T-cell (primary cell): Measurements from ENCODE around the gene CLSTN3. TPM values are rescaled to one million over a fixed set of nuclear protein-coding genes. Genes with fewer than 3 reads are reported as not detected.
"Not testable (repeated sequence)": the region's sequence is repeated elsewhere in the genome, so short reads cannot be mapped to it uniquely, and the experiment has no call there.

Experiments
- ATAC-seq, 4 experiments: fragments of 200-7000 bp in 3 of 4; fragments of 150-1000 bp in 1 of 4; cut with Tn5 transposase; replicated peaks in 1 of 4; 1 replicate in 3 of 4; 2 replicates in 1 of 4; pipeline ENCODE4 v1.10.0; 2021; ENCODE audit warnings: moderate library complexity in 3 of 4, mild to moderate bottlenecking in 2 of 4, moderate number of reproducible peaks in 1 of 4
- CTCF ChIA-PET, 2 donors: fragments of 300-600 bp; sonication (Branson Sonifier 250); formaldehyde crosslinking; loops; one replicate each; lab custom pipeline; 2022; ENCODE audit warnings: antibody characterized with exemption in 2 of 2; lab: Charles Lee
- POLR2A ChIA-PET, 2 donors: fragments of 300-600 bp; sonication (Branson Sonifier 250); formaldehyde crosslinking; loops; one replicate each; lab custom pipeline; 2022; ENCODE audit warnings: antibody characterized with exemption in 2 of 2; lab: Charles Lee
- DNase-seq, 35 experiments: peaks; one replicate each; pipeline versions ENCODE4 v3.0.0 to v3.0.0-alpha.2; 2013 to 2023
- H3K27ac ChIP-seq: one replicate; pipeline ENCODE4 v1.5.1; 2013; ENCODE audit warnings: low read length
- H3K27me3 ChIP-seq, 2 experiments: replicated peaks in 1 of 2; 1 replicate in 1 of 2; 2 replicates in 1 of 2; pipeline versions ENCODE4 v1.6.1 to v1.7.0; 2013; ENCODE audit warnings: low read length in 1 of 2, mixed read lengths in 1 of 2; ENCODE audit not compliant: control insufficient read depth in 2 of 2, insufficient read depth in 2 of 2; ENCODE audit errors: extremely low read depth in 1 of 2
- H3K36me3 ChIP-seq, 2 donors: 1 replicate in 1 of 2; 2 replicates in 1 of 2; pipeline versions ENCODE4 v1.6.1 to v1.7.0; 2013; ENCODE audit warnings: low read length in 1 of 2; ENCODE audit not compliant: control insufficient read depth in 2 of 2, insufficient read depth in 1 of 2; ENCODE audit errors: extremely low read depth in 1 of 2
- H3K4me1 ChIP-seq, 2 experiments: 1 replicate in 1 of 2; 2 replicates in 1 of 2; pipeline versions ENCODE4 v1.6.1 to v1.7.0; 2013; ENCODE audit warnings: low read length in 2 of 2, mixed read lengths in 1 of 2; ENCODE audit not compliant: insufficient read depth in 2 of 2, control insufficient read depth in 1 of 2; ENCODE audit errors: extremely low read depth in 1 of 2
- H3K4me3 ChIP-seq, 2 donors: 1 replicate in 1 of 2; 2 replicates in 1 of 2; pipeline versions ENCODE4 v1.5.1 to v1.7.0; 2013; ENCODE audit warnings: mild to moderate bottlenecking in 2 of 2, low read length in 1 of 2, moderate library complexity in 1 of 2; ENCODE audit not compliant: control insufficient read depth in 1 of 2; ENCODE audit errors: extremely low read depth in 1 of 2
- H3K9me3 ChIP-seq: 2 replicates; pipeline ENCODE4 v1.7.0; 2013
- H3K27ac Mint-ChIP-seq, 2 donors: one replicate each; pipeline ENCODE4 v1.8.0; 2020 to 2021; ENCODE audit warnings: mild to moderate bottlenecking in 2 of 2, mixed read lengths in 2 of 2
- H3K27me3 Mint-ChIP-seq, 2 donors: one replicate each; pipeline ENCODE4 v1.8.0; 2021 to 2022; ENCODE audit warnings: mixed read lengths in 2 of 2
- H3K36me3 Mint-ChIP-seq: one replicate; pipeline ENCODE4 v1.8.0; 2021; ENCODE audit warnings: mixed read lengths
- H3K4me1 Mint-ChIP-seq, 3 donors: one replicate each; pipeline ENCODE4 v1.8.0; 2020 to 2022; ENCODE audit warnings: mixed read lengths in 3 of 3, mild to moderate bottlenecking in 1 of 3
- H3K4me3 Mint-ChIP-seq, 3 donors: one replicate each; pipeline ENCODE4 v1.8.0; 2020 to 2022; ENCODE audit warnings: mild to moderate bottlenecking in 3 of 3, mixed read lengths in 3 of 3, moderate library complexity in 3 of 3
- H3K9me3 Mint-ChIP-seq, 3 donors: one replicate each; pipeline ENCODE4 v1.8.0; 2020 to 2022; ENCODE audit warnings: mixed read lengths in 3 of 3
- WGBS: methylation state at CpG from one replicate; pipeline ENCODE4 v1.1.5; 2013; ENCODE audit warnings: missing lambda C conversion rate; ENCODE audit not compliant: insufficient coverage; 5-methylcytosine and 5-hydroxymethylcytosine counted together
- total RNA-seq, 35 experiments: library from RNA in 6 of 35; stranded (reverse) in 6 of 35; fragments of 120-200 nt in 1 of 35; gene quantifications; one replicate each; pipeline versions ENCODE4 v1.2.1 to v1.2.4 and lab custom pipeline; 2013 to 2026

Gene CLSTN3
- total RNA-seq, 5 donors from 2014 or later (not counting 1 experiment from before 2014, with no cell fraction given), result 29.0 to 50.0 (median 41.5) TPM

- Mint-ChIP-seq H3K4me3 (no peak overlapping the region), H3K27me3 (peaks cover 21 to 28% of the 10 kb centered on the region in 2 donors), H3K4me1 (no peaks in the 10 kb centered on the region), H3K27ac (no peak overlapping the region), H3K9me3 (peaks cover 4 to 40% (median 15%) of the 10 kb centered on the region in 3 donors), H3K36me3 (peaks cover 6% of the 10 kb centered on the region)
- H3K27me3 ChIP-seq, result peaks cover 0 to 3% of the 10 kb centered on the region in 2 experiments
- H3K9me3 ChIP-seq, result peaks cover 3% of the 10 kb centered on the region
- WGBS, result no CpG with 5 or more reads among the region's 1 CpG
- H3K27ac ChIP-seq, result no peak overlapping the region
- no peaks in the 10 kb centered on the region for H3K36me3 ChIP-seq
- no peak overlapping the region for H3K4me3 ChIP-seq
- CTCF ChIA-PET, result no interaction called here
- ATAC-seq (no peak), DNase-seq (no peak)
- POLR2A ChIA-PET, result no interaction called here
- no peaks in the 10 kb centered on the region for H3K4me1 ChIP-seq
Measured at GRCh38 chr12:7171854-7172253, 41.7 kb downstream of the CLSTN3 start.

GRCh38 chr12:7175493-7175892 lies 45.3 kb downstream of the CLSTN3 start:
- CTCF ChIA-PET, result no interaction called here
- H3K36me3 Mint-ChIP-seq, result no peaks in the 10 kb centered on the region
- DNase-seq, result no peak

GRCh38 chr12:7176595-7176994 lies 46.4 kb downstream of the CLSTN3 start:
- ATAC-seq (no peak), DNase-seq (no peak)
- H3K27ac Mint-ChIP-seq, result no peak overlapping the region
- H3K27me3 ChIP-seq, result peaks cover 0 to 14% of the 10 kb centered on the region in 2 experiments
- H3K9me3 Mint-ChIP-seq, result peaks cover 0 to 7% (median 5%) of the 10 kb centered on the region in 3 donors
- H3K27ac ChIP-seq, result no peak overlapping the region
- no CpG with 5 or more reads among the region's 2 CpGs for WGBS
- no peaks in the 10 kb centered on the region for H3K4me1 Mint-ChIP-seq
- H3K36me3 ChIP-seq, result no peaks in the 10 kb centered on the region
- no peaks in the 10 kb centered on the region for H3K4me1 ChIP-seq
- POLR2A ChIA-PET, result no interaction called here
- H3K27me3 Mint-ChIP-seq, result peaks cover 33 to 45% of the 10 kb centered on the region in 2 donors
- CTCF ChIA-PET, result no interaction called here
- no peak overlapping the region for H3K4me3 Mint-ChIP-seq
- no peaks in the 10 kb centered on the region for H3K36me3 Mint-ChIP-seq
- H3K9me3 ChIP-seq, result peaks cover 3% of the 10 kb centered on the region
- no peak overlapping the region for H3K4me3 ChIP-seq

More at GRCh38 chr12:7175493-7175892, 45.3 kb downstream of the CLSTN3 start:
- Histone ChIP-seq H3K27ac (no peak overlapping the region), H3K9me3 (peaks cover 3% of the 10 kb centered on the region), H3K36me3 (no peaks in the 10 kb centered on the region), H3K27me3 (peaks cover 0 to 8% of the 10 kb centered on the region in 2 experiments), H3K4me3 (no peak overlapping the region), H3K4me1 (no peaks in the 10 kb centered on the region)
- no peak overlapping the region for H3K27ac Mint-ChIP-seq
- H3K9me3 Mint-ChIP-seq, result peaks cover 2 to 16% (median 9%) of the 10 kb centered on the region in 3 donors
- ATAC-seq, result no peak
- H3K27me3 Mint-ChIP-seq, result peaks cover 30 to 42% of the 10 kb centered on the region in 2 donors
- POLR2A ChIA-PET, result no interaction called here
- no peak overlapping the region for H3K4me3 Mint-ChIP-seq
- no peaks in the 10 kb centered on the region for H3K4me1 Mint-ChIP-seq

GRCh38 chr12:7178481-7178880 lies 48.3 kb downstream of the CLSTN3 start:
- Mint-ChIP-seq H3K27ac (no peak overlapping the region), H3K4me3 (no peak overlapping the region), H3K4me1 (no peaks in the 10 kb centered on the region), H3K9me3 (peaks cover 0 to 2% (median 0%) of the 10 kb centered on the region in 3 donors), H3K27me3 (peaks cover 40 to 53% of the 10 kb centered on the region in 2 donors), H3K36me3 (no peaks in the 10 kb centered on the region)
- WGBS, result 94% methylated on average over 2 of the region's 2 CpGs
- ATAC-seq, result no peak
- peaks cover 3% of the 10 kb centered on the region for H3K9me3 ChIP-seq
- peaks cover 0 to 12% of the 10 kb centered on the region in 2 experiments for H3K27me3 ChIP-seq
- H3K36me3 ChIP-seq, result no peaks in the 10 kb centered on the region
- no peak for DNase-seq
- no peak overlapping the region for H3K4me3 ChIP-seq
- POLR2A ChIA-PET, result no interaction called here
- H3K4me1 ChIP-seq, result no peaks in the 10 kb centered on the region
- H3K27ac ChIP-seq, result no peak overlapping the region
- CTCF ChIA-PET, result interaction anchor here in 1 of 2 donors (0.6 kb wide), 1 partner anchor 15 kb away, joined by 5 read pairs; no protein-coding TSS in a partner anchor

- H3K4me3 Mint-ChIP-seq, result no peak overlapping the region
- peaks cover 32 to 39% of the 10 kb centered on the region in 2 donors for H3K27me3 Mint-ChIP-seq
- ChIA-PET POLR2A (interaction anchor here (0.5 to 1.0 kb wide), 4 partner anchors 35 to 319 kb away, joined by 3 to 7 read pairs (median 4); no protein-coding TSS in a partner anchor), CTCF (interaction anchor here in 1 of 2 donors (0.6 kb wide), 1 partner anchor 35 kb away, joined by 3 read pairs; no protein-coding TSS in a partner anchor)
- DNase-seq, result no peak
- Histone ChIP-seq H3K36me3 (no peaks in the 10 kb centered on the region), H3K4me3 (no peak overlapping the region), H3K27ac (no peak overlapping the region), H3K9me3 (peaks cover 3% of the 10 kb centered on the region), H3K27me3 (peaks cover 0 to 12% of the 10 kb centered on the region in 2 experiments), H3K4me1 (no peaks in the 10 kb centered on the region)
- peaks cover 0 to 2% (median 0%) of the 10 kb centered on the region in 3 donors for H3K9me3 Mint-ChIP-seq
- no peaks in the 10 kb centered on the region for H3K4me1 Mint-ChIP-seq
- no peaks in the 10 kb centered on the region for H3K36me3 Mint-ChIP-seq
- no peak overlapping the region for H3K27ac Mint-ChIP-seq
- WGBS, result 56% methylated on average over 1 of the region's 1 CpG
- ATAC-seq, result no peak
Measured at GRCh38 chr12:7180685-7181084, 50.5 kb downstream of the CLSTN3 start.

- H3K4me1 ChIP-seq, result peaks cover 7 to 24% of the 10 kb centered on the region in 2 experiments
- not testable (repeated sequence) for ATAC-seq, DNase-seq, H3K27ac ChIP-seq, H3K9me3 Mint-ChIP-seq, H3K4me3 ChIP-seq, H3K27me3 ChIP-seq, H3K36me3 ChIP-seq, H3K36me3 Mint-ChIP-seq, H3K4me3 Mint-ChIP-seq, H3K9me3 ChIP-seq
- WGBS, result no CpG with 5 or more reads among the region's 2 CpGs
- Mint-ChIP-seq H3K27ac (peak overlapping the region in 1 of 2 donors; percentile 19), H3K4me1 (peaks cover 18 to 28% (median 22%) of the 10 kb centered on the region in 3 donors), H3K27me3 (peaks cover 11 to 12% of the 10 kb centered on the region in 2 donors)
- ChIA-PET POLR2A (interaction anchor here in 1 of 2 donors (0.6 kb wide), 1 partner anchor 313 kb away, joined by 3 read pairs; no protein-coding TSS in a partner anchor), CTCF (interaction anchor here (0.6 to 0.7 kb wide), 2 partner anchors 79 to 897 kb away, joined by 4 to 5 read pairs; no protein-coding TSS in a partner anchor)
Measured at GRCh38 chr12:7186058-7186457, 55.9 kb downstream of the CLSTN3 start.
